Measurements from ENCODE around the gene HCRTR1.

Gene HCRTR1

DNA sequence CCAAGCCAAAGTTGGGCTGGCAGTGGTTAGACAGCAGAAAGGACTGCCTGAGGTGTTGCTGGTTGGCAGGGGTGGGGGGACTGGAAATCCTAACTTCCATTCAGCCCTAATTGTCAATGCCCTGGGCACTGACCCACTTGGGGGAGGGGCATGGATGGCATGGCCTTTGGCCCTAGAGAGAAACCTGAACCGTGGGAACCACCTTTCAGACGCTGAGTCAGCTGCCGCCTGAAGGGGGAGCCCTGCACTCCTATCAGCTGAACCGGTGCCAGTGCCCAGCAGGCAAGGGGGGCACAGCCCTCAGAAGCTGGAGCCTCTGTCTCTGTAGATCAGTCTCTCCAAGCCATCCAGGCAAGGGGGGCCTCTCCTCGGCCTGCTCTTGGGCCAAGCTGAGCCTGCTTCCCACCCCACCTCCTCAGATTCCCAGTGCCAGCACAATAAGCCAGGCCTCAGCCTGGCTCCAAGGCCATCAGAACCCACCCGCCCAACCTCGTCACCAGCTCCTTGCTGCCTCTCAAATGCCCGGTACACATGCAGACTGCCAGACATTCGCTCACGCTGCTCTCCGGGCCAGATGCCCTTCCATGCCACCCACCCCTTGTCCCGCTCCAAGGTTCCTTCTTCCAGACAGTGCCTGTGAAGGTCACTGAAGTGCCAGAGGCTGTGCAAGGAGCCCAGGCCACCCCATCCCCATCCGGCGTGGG, 29.6 kb upstream of the HCRTR1 start:
- TF ChIP-seq, protein P1, sequence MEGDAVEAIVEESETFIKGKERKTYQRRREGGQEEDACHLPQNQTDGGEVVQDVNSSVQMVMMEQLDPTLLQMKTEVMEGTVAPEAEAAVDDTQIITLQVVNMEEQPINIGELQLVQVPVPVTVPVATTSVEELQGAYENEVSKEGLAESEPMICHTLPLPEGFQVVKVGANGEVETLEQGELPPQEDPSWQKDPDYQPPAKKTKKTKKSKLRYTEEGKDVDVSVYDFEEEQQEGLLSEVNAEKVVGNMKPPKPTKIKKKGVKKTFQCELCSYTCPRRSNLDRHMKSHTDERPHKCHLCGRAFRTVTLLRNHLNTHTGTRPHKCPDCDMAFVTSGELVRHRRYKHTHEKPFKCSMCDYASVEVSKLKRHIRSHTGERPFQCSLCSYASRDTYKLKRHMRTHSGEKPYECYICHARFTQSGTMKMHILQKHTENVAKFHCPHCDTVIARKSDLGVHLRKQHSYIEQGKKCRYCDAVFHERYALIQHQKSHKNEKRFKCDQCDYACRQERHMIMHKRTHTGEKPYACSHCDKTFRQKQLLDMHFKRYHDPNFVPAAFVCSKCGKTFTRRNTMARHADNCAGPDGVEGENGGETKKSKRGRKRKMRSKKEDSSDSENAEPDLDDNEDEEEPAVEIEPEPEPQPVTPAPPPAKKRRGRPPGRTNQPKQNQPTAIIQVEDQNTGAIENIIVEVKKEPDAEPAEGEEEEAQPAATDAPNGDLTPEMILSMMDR (conservative IDR thresholded peaks at IDR 0.05; ENCODE audit: low read length) = peak; percentile 62
- no peak for DNase-seq (ENCODE audit: low read depth)
- H3K4me3 ChIP-seq (ENCODE audit: low read length) = no peak overlapping the region

DNA sequence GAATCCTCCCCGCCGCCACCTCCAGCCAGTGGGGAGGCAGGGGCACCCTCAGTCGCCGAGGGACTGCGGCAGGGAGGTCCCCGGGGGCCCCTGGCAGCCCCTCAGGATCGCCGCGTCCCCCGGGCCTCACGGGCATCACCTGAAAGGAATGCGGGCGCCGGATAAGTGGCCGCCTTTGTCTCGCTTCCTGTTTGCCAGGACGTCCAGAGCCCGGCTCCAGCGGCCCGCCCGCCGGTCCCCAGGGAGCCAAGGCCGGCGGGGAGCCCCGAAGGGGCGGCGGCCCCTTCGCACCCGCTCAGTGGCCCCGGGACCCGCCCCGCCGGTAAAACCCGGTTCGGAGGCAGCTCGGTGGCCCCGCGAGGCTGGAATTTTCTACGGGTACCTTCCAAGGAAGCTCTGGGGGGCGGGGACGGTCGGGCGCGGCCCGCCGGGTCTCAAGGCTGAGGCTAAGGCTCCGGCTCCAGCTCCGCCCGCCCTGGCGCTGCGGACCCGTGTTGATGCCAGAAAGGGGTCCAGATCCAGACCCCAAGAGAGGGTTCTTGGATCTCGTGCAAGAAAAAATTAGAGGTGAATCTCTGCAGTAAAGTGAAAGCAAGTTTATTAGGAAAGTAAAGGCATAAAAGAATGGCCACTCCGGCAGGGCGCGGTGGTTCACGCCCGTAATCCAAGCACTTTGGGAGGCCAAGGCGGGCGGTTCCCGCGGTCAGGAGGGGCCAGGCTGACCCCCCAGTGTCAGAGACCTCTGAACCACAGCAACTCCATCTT, 28.6 kb upstream of the HCRTR1 start:
- peak overlapping the region; percentile 40 for H3K4me3 ChIP-seq (ENCODE audit: low read length)

DNA sequence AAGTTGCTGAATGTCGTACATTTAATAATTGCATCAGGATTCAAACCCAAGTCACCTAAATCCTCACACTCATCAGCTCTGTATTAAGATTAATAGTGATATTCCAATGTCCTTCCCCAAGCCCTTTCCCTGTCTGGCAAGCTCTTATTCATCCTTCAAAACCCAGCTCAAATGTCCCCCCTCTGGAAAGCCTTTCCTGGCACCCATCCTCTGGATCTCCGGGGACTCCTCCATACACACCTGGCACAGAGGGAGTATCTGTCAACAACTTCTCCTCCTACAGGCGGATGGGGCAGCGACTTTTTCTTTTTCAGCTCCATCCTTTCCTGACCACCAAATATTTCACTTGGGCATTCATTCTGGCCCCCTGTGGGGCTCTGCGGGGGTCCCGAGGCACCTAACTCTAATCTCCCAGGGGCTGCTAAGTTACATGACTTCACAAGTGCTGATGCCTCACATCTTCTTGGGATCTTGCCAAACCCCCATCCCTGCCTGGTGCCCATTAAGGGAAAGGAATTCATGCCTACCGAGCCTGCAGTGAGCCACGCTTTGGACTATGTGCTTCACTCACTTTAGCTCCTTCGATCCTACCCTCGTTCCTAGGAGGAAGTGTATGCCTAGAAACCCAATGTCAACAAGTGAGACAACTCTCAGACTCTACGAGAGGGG, 25.9 kb upstream of the HCRTR1 start:
- TF ChIP-seq, protein P1 (conservative IDR thresholded peaks at IDR 0.05; ENCODE audit: low read length) = no peak
- H3K4me3 ChIP-seq (ENCODE audit: low read length) = no peak overlapping the region
- DNase-seq (ENCODE audit: low read depth) = peak; percentile 65

More for the DNA sequence above, 28.6 kb upstream of the HCRTR1 start:
- TF ChIP-seq, protein P1 (conservative IDR thresholded peaks at IDR 0.05; ENCODE audit: low read length) = no peak
- DNase-seq (ENCODE audit: low read depth) = no peak

DNA sequence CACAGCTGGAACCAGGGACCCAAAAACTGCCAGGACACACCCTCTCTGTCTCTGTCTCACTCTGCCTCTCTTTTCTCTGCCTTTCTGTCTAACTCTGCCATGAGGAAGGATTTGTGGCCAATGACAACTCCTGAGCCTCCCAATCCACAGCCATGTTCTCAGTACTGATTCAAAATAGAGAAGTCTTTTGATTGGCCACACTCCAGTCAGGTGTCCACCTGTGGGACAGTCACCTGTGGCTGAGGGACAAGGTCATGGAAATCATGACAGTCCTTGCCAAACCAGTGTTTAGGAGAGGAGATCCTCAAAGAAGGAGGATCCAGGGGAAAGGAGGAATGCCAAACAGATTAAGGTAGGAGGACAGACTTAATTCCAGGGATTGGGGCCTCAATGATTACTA, 25.4 kb upstream of the HCRTR1 start:
- H3K4me3 ChIP-seq (ENCODE audit: low read length) = no peak overlapping the region
- no peak for DNase-seq (ENCODE audit: low read depth)
- TF ChIP-seq, protein P1 (conservative IDR thresholded peaks at IDR 0.05; ENCODE audit: low read length) = no peak

DNA sequence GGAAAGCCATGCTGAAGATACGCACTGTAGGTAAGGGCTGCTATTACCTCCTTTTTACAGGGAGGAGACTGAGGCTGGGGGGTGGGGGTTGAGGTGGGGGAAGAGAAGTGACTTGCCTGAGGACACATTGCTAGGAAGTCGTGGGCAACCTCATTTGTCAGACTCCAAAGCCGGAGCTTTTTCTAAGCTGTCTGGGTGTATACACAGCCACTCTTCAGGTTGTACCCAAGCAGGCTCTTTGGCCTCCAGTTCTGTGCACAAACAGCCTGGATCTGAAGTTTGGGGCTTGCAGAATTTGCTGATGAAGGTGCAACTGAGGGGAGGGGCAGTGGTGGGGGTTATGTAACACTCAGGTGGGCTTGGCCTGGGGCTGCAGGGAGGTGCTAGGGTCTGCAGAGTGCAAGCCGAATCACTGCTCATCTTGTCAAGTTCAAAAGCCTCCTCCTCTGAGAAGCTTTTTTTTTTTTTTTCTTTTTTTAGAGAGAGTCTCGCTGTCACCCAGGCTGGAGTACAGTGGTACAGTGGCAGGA, 24.3 kb upstream of the HCRTR1 start:
- TF ChIP-seq, protein P1 (conservative IDR thresholded peaks at IDR 0.05; ENCODE audit: low read length) = no peak
- H3K4me3 ChIP-seq (ENCODE audit: low read length) = no peak overlapping the region
- DNase-seq (ENCODE audit: low read depth) = no peak

DNA sequence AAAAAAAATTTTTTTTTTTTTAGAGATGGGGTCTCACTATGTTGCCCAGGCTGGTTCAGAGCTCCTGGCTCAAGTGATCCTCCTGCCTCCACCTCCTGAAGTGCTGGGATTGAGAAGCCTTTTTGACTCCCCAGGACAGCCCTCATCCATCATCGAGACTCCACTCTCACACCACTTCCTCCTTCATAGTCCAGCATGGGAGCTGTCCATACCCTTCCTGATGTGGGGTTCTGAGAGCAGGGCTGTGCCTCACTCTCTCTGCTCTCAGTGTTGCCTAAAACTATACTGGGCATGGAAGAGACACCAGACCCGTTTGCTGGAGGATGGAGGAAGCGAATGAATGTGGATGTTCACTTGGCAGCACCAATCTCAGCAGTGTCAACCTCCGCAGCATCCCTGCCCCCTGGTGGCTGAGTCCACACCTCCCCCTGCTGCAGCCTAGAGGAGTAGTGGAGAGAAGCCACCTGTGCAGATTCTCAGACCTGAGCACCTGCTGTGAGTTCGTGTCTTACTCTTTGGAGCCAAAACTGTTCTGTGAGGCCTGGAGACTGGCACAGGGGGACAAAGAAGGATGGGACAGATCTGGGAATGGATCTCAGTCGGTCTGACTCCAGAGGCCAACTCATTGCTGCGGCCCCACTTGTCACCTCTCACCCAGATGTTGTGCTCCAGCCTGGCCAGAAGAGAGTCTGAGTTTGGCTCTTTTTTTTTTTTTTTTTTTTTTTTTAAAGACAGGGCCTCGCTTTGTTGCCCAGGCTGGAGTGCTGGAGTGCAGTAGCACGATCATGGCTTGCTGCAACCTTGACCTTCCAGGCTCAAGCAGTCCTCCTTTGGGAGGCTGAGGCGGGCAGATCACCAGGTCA, 23.5 kb upstream of the HCRTR1 start:
- no peak overlapping the region for H3K4me3 ChIP-seq (ENCODE audit: low read length)
- TF ChIP-seq, protein P1 (conservative IDR thresholded peaks at IDR 0.05; ENCODE audit: low read length) = peak; percentile 92
- peak; percentile 69 for DNase-seq (ENCODE audit: low read depth)

Data from AG10803 (cell line).